Erythroblast (primary cell): ENCODE data around the gene SLC20A1.
"Not testable (repeated sequence)": the region's sequence is repeated elsewhere in the genome, so short reads cannot be mapped to it uniquely, and the experiment has no call there.

Experiments
- DNase-seq, 2 experiments: peaks; one replicate each; lab custom pipeline; 2025; lab: John Stamatoyannopoulos, UW
- GATA1 ChIP-seq: IDR thresholded peaks from 2 replicates; pipeline ENCODE4 v1.6.1; 2011; ENCODE audit warnings: low read depth, mild to moderate bottlenecking, control low read depth, low read length, moderate library complexity
- POLR2A ChIP-seq: IDR thresholded peaks from 2 replicates; pipeline ENCODE4 v1.6.1; 2011; ENCODE audit warnings: mild to moderate bottlenecking, low read length

SLC20A1 gene

GRCh38 chr2:112646102-112646719 lies 472 bp downstream of the SLC20A1 start:
- peak; percentile 81 to 89 for DNase-seq
- TF ChIP-seq POLR2A (peak; percentile 88), GATA1 (no peak)

GRCh38 chr2:112646791-112647689 lies 1.3 kb downstream of the SLC20A1 start:
- TF ChIP-seq POLR2A (no peak), GATA1 (no peak)

GRCh38 chr2:112648081-112648480 lies 2.3 kb downstream of the SLC20A1 start:
- TF ChIP-seq GATA1, result no peak
- TF ChIP-seq POLR2A, result no peak
- DNase-seq, result peak; percentile 29 to 42

More at GRCh38 chr2:112646791-112647689, 1.3 kb downstream of the SLC20A1 start:
- DNase-seq, result peak; percentile 66 to 82

- DNase-seq, result no peak
- TF ChIP-seq POLR2A, result no peak
- no peak for TF ChIP-seq GATA1
Observed at GRCh38 chr2:112656679-112657078, 10.9 kb downstream of the SLC20A1 start.

GRCh38 chr2:112658301-112658700 lies 12.6 kb downstream of the SLC20A1 start:
- DNase-seq, result peak; percentile 28 to 51
- TF ChIP-seq POLR2A (no peak), GATA1 (no peak)

GRCh38 chr2:112658839-112659667 lies 13.3 kb downstream of the SLC20A1 start:
- peak; percentile 31 for TF ChIP-seq POLR2A
- no peak for TF ChIP-seq GATA1
- peak in 1 of 2 experiments; percentile 16 for DNase-seq

GRCh38 chr2:112660138-112660537 lies 14.4 kb downstream of the SLC20A1 start:
- TF ChIP-seq GATA1 (no peak), POLR2A (peak; percentile 3)
- DNase-seq, result no peak

GRCh38 chr2:112661656-112662305 lies 16.0 kb downstream of the SLC20A1 start:
- TF ChIP-seq POLR2A, result no peak
- no peak for TF ChIP-seq GATA1
- DNase-seq, result peak; percentile 15 to 29

GRCh38 chr2:112662704-112663103 lies 17.0 kb downstream of the SLC20A1 start:
- peak; percentile 34 to 47 for DNase-seq
- TF ChIP-seq POLR2A, result no peak
- no peak for TF ChIP-seq GATA1

GRCh38 chr2:112664689-112665088 lies 18.9 kb downstream of the SLC20A1 start:
- no peak for TF ChIP-seq GATA1
- TF ChIP-seq POLR2A, result no peak
- peak; percentile 34 to 45 for DNase-seq

- no peak for TF ChIP-seq POLR2A
- no peak for TF ChIP-seq GATA1
- peak; percentile 48 to 64 for DNase-seq
Observed at GRCh38 chr2:112665113-112665780, 19.5 kb downstream of the SLC20A1 start.

GRCh38 chr2:112666761-112667122 lies 21.0 kb downstream of the SLC20A1 start:
- peak; percentile 65 to 86 for DNase-seq
- TF ChIP-seq POLR2A (peak; percentile 7), GATA1 (no peak)

- DNase-seq, result not testable (repeated sequence)
Observed at GRCh38 chr2:112667540-112667939, 21.8 kb downstream of the SLC20A1 start.
